Fibroblast of pulmonary artery (primary cell): ENCODE measurements around the gene CDKN2A.
A peak's percentile ranks its signal among the peaks of the same experiment; 100 is the strongest.

Experiments used
- DNase-seq: peaks from one replicate; pipeline ENCODE4 v3.0.0-alpha.2; 2010; ENCODE audit warnings: low read depth
- H3K4me3 ChIP-seq: replicated peaks from 2 replicates; pipeline ENCODE4 v1.5.1; 2011; ENCODE audit warnings: low read depth, mild to moderate bottlenecking, control low read depth, low read length, moderate library complexity
- CTCF ChIP-seq: IDR thresholded peaks from 2 replicates; pipeline ENCODE4 v1.5.1; 2011; ENCODE audit warnings: mild to moderate bottlenecking, control low read depth, low read length, inconsistent platforms; ENCODE audit errors: missing control alignments

CDKN2A gene

GRCh38 chr9:21927752-21928151 is 66.4 kb downstream of the CDKN2A start:
- no peak for DNase-seq
- no peak for TF ChIP-seq CTCF
- H3K4me3 ChIP-seq: no peak overlapping the region

GRCh38 chr9:21923694-21924093 is 70.5 kb downstream of the CDKN2A start:
- DNase-seq: no peak
- no peak overlapping the region for H3K4me3 ChIP-seq
- TF ChIP-seq CTCF: no peak

GRCh38 chr9:21919377-21920362 is 74.5 kb downstream of the CDKN2A start:
- H3K4me3 ChIP-seq: no peak overlapping the region
- DNase-seq: peak; percentile 84
- no peak for TF ChIP-seq CTCF
